Gastrocnemius medialis (tissue), 4 donors: Measurements from ENCODE around the gene FFAR2. TPM values are rescaled to one million over a fixed set of nuclear protein-coding genes. Genes with fewer than 3 reads are reported as not detected.

Experiments
- ATAC-seq, 2 donors: fragments of 150-250 bp; one replicate each; pipeline ENCODE4 v1.9.1; 2016
- DNase-seq, 2 donors: peaks; one replicate each; pipeline ENCODE4 v3.0.0-alpha.2; 2019
- H3K27ac ChIP-seq, 4 donors: fragments of 200-600 bp; sonication (generic); 1 replicate in 1 of 4; 2 replicates in 3 of 4; pipeline ENCODE4 v1.5.1; 2016 to 2018; ENCODE audit warnings: mild to moderate bottlenecking in 2 of 4, moderate library complexity in 1 of 4
- H3K27me3 ChIP-seq, 3 donors: fragments of 200-600 bp; sonication (generic) in 2 of 3; 1 replicate in 1 of 3; 2 replicates in 2 of 3; pipeline versions ENCODE4 v1.5.1 to v1.6.0; 2016 to 2019; ENCODE audit warnings: mild to moderate bottlenecking in 1 of 3, moderate library complexity in 1 of 3
- H3K36me3 ChIP-seq, 2 donors: fragments of 200-600 bp; sonication (generic) in 1 of 2; one replicate each; pipeline ENCODE4 v1.5.1; 2017 to 2018
- H3K4me1 ChIP-seq, 2 donors: fragments of 200-600 bp; sonication (generic) in 1 of 2; one replicate each; pipeline ENCODE4 v1.5.1; 2016 to 2017; ENCODE audit warnings: mild to moderate bottlenecking in 2 of 2
- H3K4me3 ChIP-seq, 4 donors: fragments of 200-600 bp; sonication (generic) in 3 of 4; 1 replicate in 1 of 4; 2 replicates in 3 of 4; pipeline ENCODE4 v1.5.1; 2016 to 2019; ENCODE audit warnings: mild to moderate bottlenecking in 2 of 4
- H3K9me3 ChIP-seq, 3 donors: fragments of 200-600 bp; sonication (generic) in 2 of 3; 1 replicate in 1 of 3; 2 replicates in 2 of 3; pipeline ENCODE4 v1.5.1; 2016 to 2019
- CTCF ChIP-seq, 5 experiments: fragments of 450-650 bp in 3 of 5; fragments of 200-600 bp in 2 of 5; sonication (generic) in 2 of 5; IDR thresholded peaks in 4 of 5; conservative IDR thresholded peaks in 1 of 5; 1 replicate in 4 of 5; 2 replicates in 1 of 5; pipeline ENCODE4 v1.5.1; 2016 to 2019; ENCODE audit warnings: antibody characterized with exemption in 5 of 5, mild to moderate bottlenecking in 3 of 5, moderate library complexity in 3 of 5
- POLR2A ChIP-seq, 2 donors: fragments of 450-650 bp; IDR thresholded peaks; one replicate each; pipeline ENCODE4 v1.6.1; 2017; ENCODE audit warnings: antibody characterized with exemption in 2 of 2, mild to moderate bottlenecking in 2 of 2, moderate library complexity in 2 of 2
- in situ Hi-C, 4 donors: fragments of 200-750 bp; cut with MboI; loops; one replicate each; pipeline versions ENCODE4 v1.15.0 to v1.8.0; 2017; ENCODE audit warnings: low sequenced_read_pairs in 4 of 4
- intact Hi-C: fragments of 100-400 bp; cut with DNase I; formaldehyde crosslinking; loops from one replicate; pipeline ENCODE4 v1.15.1; 2023; ENCODE audit warnings: low total_unique reads
- total RNA-seq, 4 donors: library from RNA; depleted of rRNA; stranded (reverse); fragments of >200 nt; gene quantifications; one replicate each; pipeline versions ENCODE4 v1.1.0 to v1.2.3, GENCODE V29; 2016

FFAR2 gene
- total RNA-seq: not detected

GRCh38 chr19:35447606-35448469 is at the start of gene FFAR2:
TSS of gene FFAR2 (plus strand) at chr19:35448257. CDS start at chr19:35449715, 1,458 bp downstream.
- Histone ChIP-seq H3K27me3 (no peaks in the 10 kb centered on the region), H3K4me1 (no peaks in the 10 kb centered on the region), H3K4me3 (no peak within 1 kb of the TSS), H3K27ac (no peak within 1 kb of the TSS), H3K9me3 (no peaks in the 10 kb centered on the region), H3K36me3 (no peaks in the 10 kb centered on the region)
- intact Hi-C loops (no loop called here), in situ Hi-C loops (no loop called here)
- DNase-seq: no peak
- no peak for TF ChIP-seq POLR2A (IDR thresholded peaks at IDR 0.05)
- no peak for TF ChIP-seq CTCF (IDR thresholded peaks at IDR 0.05 in 4 of 5, conservative IDR thresholded peaks at IDR 0.05 in 1 of 5)
- no peak for ATAC-seq

GRCh38 chr19:35398570-35398969 is 49.5 kb upstream of the FFAR2 start:
- Histone ChIP-seq H3K4me1 (no peaks in the 10 kb centered on the region), H3K9me3 (no peaks in the 10 kb centered on the region), H3K36me3 (no peaks in the 10 kb centered on the region), H3K27ac (no peak overlapping the region), H3K27me3 (no peaks in the 10 kb centered on the region), H3K4me3 (no peak overlapping the region)
- in situ Hi-C loops: no loop called here
- intact Hi-C loops: no loop called here
- TF ChIP-seq CTCF (IDR thresholded peaks at IDR 0.05 in 4 of 5, conservative IDR thresholded peaks at IDR 0.05 in 1 of 5) (no peak), POLR2A (IDR thresholded peaks at IDR 0.05) (no peak)
- no peak for DNase-seq
- ATAC-seq: no peak

GRCh38 chr19:35399231-35399630 is 48.8 kb upstream of the FFAR2 start:
- Histone ChIP-seq H3K27ac (no peak overlapping the region), H3K4me3 (no peak overlapping the region), H3K36me3 (no peaks in the 10 kb centered on the region), H3K27me3 (no peaks in the 10 kb centered on the region), H3K9me3 (no peaks in the 10 kb centered on the region), H3K4me1 (no peaks in the 10 kb centered on the region)
- TF ChIP-seq POLR2A (IDR thresholded peaks at IDR 0.05) (no peak), CTCF (IDR thresholded peaks at IDR 0.05 in 4 of 5, conservative IDR thresholded peaks at IDR 0.05 in 1 of 5) (no peak)
- intact Hi-C loops (no loop called here), in situ Hi-C loops (no loop called here)
- DNase-seq: no peak
- ATAC-seq: no peak

GRCh38 chr19:35399948-35400772 is 47.9 kb upstream of the FFAR2 start:
- no peak for DNase-seq
- intact Hi-C loops: no loop called here
- Histone ChIP-seq H3K4me1 (no peaks in the 10 kb centered on the region), H3K9me3 (no peaks in the 10 kb centered on the region), H3K4me3 (no peak overlapping the region), H3K36me3 (no peaks in the 10 kb centered on the region), H3K27ac (no peak overlapping the region), H3K27me3 (no peaks in the 10 kb centered on the region)
- no peak for ATAC-seq
- no peak for TF ChIP-seq POLR2A (IDR thresholded peaks at IDR 0.05)
- no peak for TF ChIP-seq CTCF (IDR thresholded peaks at IDR 0.05 in 4 of 5, conservative IDR thresholded peaks at IDR 0.05 in 1 of 5)
- in situ Hi-C loops: no loop called here
